ENCODE results near the gene JPH3. TPM values are rescaled to one million over a fixed set of nuclear protein-coding genes. Genes with fewer than 3 reads are reported as not detected.

The JPH3 gene
- polyA plus RNA-seq, 12 donors = 0.26 to 3.1 (median 0.44) TPM; not detected in 2

- no peak for DNase-seq
Measured at GRCh38 chr16:87600246-87600645, 2.1 kb upstream of the JPH3 start.

GRCh38 chr16:87601401-87601981 is 817 bp upstream of the JPH3 start:
- no peak for DNase-seq

GRCh38 chr16:87602821-87603683 is 744 bp downstream of the JPH3 start:
- DNase-seq = no peak

- DNase-seq = no peak
Measured at GRCh38 chr16:87603684-87604633, 1.7 kb downstream of the JPH3 start.

- DNase-seq = no peak
Measured at GRCh38 chr16:87604634-87605111, 2.4 kb downstream of the JPH3 start.

GRCh38 chr16:87607223-87607622 is 4.9 kb downstream of the JPH3 start:
- DNase-seq = no peak

- DNase-seq = no peak
Measured at GRCh38 chr16:87607871-87608270, 5.6 kb downstream of the JPH3 start.

- peak; percentile 72 for DNase-seq
Measured at GRCh38 chr16:87608400-87608985, 6.2 kb downstream of the JPH3 start.

GRCh38 chr16:87610026-87610425 is 7.7 kb downstream of the JPH3 start:
- no peak for DNase-seq

- no peak for DNase-seq
Measured at GRCh38 chr16:87611456-87611855, 9.1 kb downstream of the JPH3 start.

GRCh38 chr16:87613961-87614360 is 11.7 kb downstream of the JPH3 start:
- no peak for DNase-seq

- no peak for DNase-seq
Measured at GRCh38 chr16:87615621-87616041, 13.3 kb downstream of the JPH3 start.

GRCh38 chr16:87616556-87616955 is 14.2 kb downstream of the JPH3 start:
- no peak for DNase-seq

GRCh38 chr16:87618216-87618615 is 15.9 kb downstream of the JPH3 start:
- DNase-seq = no peak

- DNase-seq = no peak
Measured at GRCh38 chr16:87619360-87620200, 17.3 kb downstream of the JPH3 start.

- DNase-seq = no peak
Measured at GRCh38 chr16:87620201-87620495, 17.8 kb downstream of the JPH3 start.

GRCh38 chr16:87621550-87621829 is 19.2 kb downstream of the JPH3 start:
- no peak for DNase-seq

GRCh38 chr16:87621976-87622713 is 19.8 kb downstream of the JPH3 start:
- no peak for DNase-seq

- no peak for DNase-seq
Measured at GRCh38 chr16:87622756-87623319, 20.5 kb downstream of the JPH3 start.

GRCh38 chr16:87625241-87625797 is 23.0 kb downstream of the JPH3 start:
- no peak for DNase-seq

Measured in muscle of arm (tissue), 12 donors.